ENCODE measurements around the gene DUSP14. TPM values are rescaled to one million over a fixed set of nuclear protein-coding genes. Genes with fewer than 3 reads are reported as not detected.

The DUSP14 gene
- total RNA-seq, 1 donor from 2014 or later, result 17.3 TPM

DNA sequence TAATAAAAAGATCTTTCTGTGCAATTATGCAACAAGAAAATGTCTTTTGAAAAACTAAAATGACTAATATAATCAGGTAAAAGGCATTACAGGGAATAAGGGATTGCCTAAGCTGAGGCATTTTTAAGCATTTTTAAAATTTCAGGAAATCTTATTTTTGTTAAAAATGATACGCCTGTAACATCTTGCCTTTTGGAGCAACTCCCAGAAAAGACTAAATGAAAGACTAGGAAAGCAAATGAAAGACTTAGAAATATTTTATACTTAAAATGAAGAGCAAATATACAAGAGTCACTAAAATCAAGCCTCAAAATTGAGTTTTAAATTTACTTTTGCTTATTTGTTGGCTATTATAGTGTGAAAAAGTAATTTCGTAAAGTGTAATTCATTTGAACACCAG is 55.8 kb downstream of the DUSP14 start:
- no peak overlapping the region for H2AFZ ChIP-seq (replicated peaks)
- H3K9ac ChIP-seq, result no peak overlapping the region
- TF ChIP-seq EZH2 (IDR thresholded peaks at IDR 0.05) (no peak), EZH2phosphoT487 (IDR thresholded peaks at IDR 0.05) (no peak)
- TF ChIP-seq, protein P1, sequence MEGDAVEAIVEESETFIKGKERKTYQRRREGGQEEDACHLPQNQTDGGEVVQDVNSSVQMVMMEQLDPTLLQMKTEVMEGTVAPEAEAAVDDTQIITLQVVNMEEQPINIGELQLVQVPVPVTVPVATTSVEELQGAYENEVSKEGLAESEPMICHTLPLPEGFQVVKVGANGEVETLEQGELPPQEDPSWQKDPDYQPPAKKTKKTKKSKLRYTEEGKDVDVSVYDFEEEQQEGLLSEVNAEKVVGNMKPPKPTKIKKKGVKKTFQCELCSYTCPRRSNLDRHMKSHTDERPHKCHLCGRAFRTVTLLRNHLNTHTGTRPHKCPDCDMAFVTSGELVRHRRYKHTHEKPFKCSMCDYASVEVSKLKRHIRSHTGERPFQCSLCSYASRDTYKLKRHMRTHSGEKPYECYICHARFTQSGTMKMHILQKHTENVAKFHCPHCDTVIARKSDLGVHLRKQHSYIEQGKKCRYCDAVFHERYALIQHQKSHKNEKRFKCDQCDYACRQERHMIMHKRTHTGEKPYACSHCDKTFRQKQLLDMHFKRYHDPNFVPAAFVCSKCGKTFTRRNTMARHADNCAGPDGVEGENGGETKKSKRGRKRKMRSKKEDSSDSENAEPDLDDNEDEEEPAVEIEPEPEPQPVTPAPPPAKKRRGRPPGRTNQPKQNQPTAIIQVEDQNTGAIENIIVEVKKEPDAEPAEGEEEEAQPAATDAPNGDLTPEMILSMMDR (IDR thresholded peaks at IDR 0.05), result no peak
- Mint-ChIP-seq H3K27ac (no peak overlapping the region), H3K4me1 (peaks cover 18% of the 10 kb centered on the region), H3K4me3 (no peak overlapping the region), H3K36me3 (peaks cover 18% of the 10 kb centered on the region), H3K9me3 (no peaks in the 10 kb centered on the region), H3K27me3 (ENCODE audit: insufficient read depth, low read depth) (peaks cover 2% of the 10 kb centered on the region)
- H3K9me3 ChIP-seq (ENCODE audit: low read depth), result no peaks in the 10 kb centered on the region
- peaks cover 7% of the 10 kb centered on the region for H3K79me2 ChIP-seq (ENCODE audit: low read depth)
- H3K4me1 ChIP-seq, result peaks cover 37% of the 10 kb centered on the region
- H3K27ac ChIP-seq, result no peak overlapping the region
- no peak overlapping the region for H3K4me2 ChIP-seq
- peaks cover 24% of the 10 kb centered on the region for H3F3A ChIP-seq (ENCODE audit: low read depth)
- peaks cover 60% of the 10 kb centered on the region for H4K20me1 ChIP-seq (ENCODE audit: low read depth)
- no peak overlapping the region for H3K4me3 ChIP-seq
- no peak for DNase-seq (ENCODE audit: low spot score)
- no peaks in the 10 kb centered on the region for H3K36me3 ChIP-seq
- H3K27me3 ChIP-seq, result no peaks in the 10 kb centered on the region

- H3K27ac Mint-ChIP-seq, result no peak overlapping the region
- H3K4me1 ChIP-seq, result peaks cover 32% of the 10 kb centered on the region
- no peak overlapping the region for H3K27ac ChIP-seq
- peaks cover 18% of the 10 kb centered on the region for H3F3A ChIP-seq (ENCODE audit: low read depth)
- H3K79me2 ChIP-seq (ENCODE audit: low read depth), result peaks cover 7% of the 10 kb centered on the region
- peaks cover 15% of the 10 kb centered on the region for H3K4me1 Mint-ChIP-seq
- peaks cover 53% of the 10 kb centered on the region for H4K20me1 ChIP-seq (ENCODE audit: low read depth)
- H2AFZ ChIP-seq (replicated peaks), result no peak overlapping the region
- TF ChIP-seq, protein P1 (IDR thresholded peaks at IDR 0.05), result no peak
- TF ChIP-seq EZH2 (IDR thresholded peaks at IDR 0.05) (no peak), EZH2phosphoT487 (IDR thresholded peaks at IDR 0.05) (no peak)
- DNase-seq (ENCODE audit: low spot score), result no peak
- H3K36me3 Mint-ChIP-seq, result peaks cover 13% of the 10 kb centered on the region
- H3K4me3 Mint-ChIP-seq, result no peak overlapping the region
- no peaks in the 10 kb centered on the region for H3K9me3 Mint-ChIP-seq
- H3K9ac ChIP-seq, result no peak overlapping the region
- peaks cover 2% of the 10 kb centered on the region for H3K27me3 Mint-ChIP-seq (ENCODE audit: insufficient read depth, low read depth)
- H3K4me2 ChIP-seq, result no peak overlapping the region
- no peaks in the 10 kb centered on the region for H3K9me3 ChIP-seq (ENCODE audit: low read depth)
- H3K4me3 ChIP-seq, result no peak overlapping the region
- no peaks in the 10 kb centered on the region for H3K27me3 ChIP-seq
- no peaks in the 10 kb centered on the region for H3K36me3 ChIP-seq
Measured at GRCh38 chr17:37546302-37546701, 56.6 kb downstream of the DUSP14 start.

GRCh38 chr17:37547986-37548385 is 58.3 kb downstream of the DUSP14 start:
- no peak overlapping the region for H3K27ac Mint-ChIP-seq
- H3K4me1 Mint-ChIP-seq, result peaks cover 3% of the 10 kb centered on the region
- H3K27me3 Mint-ChIP-seq (ENCODE audit: insufficient read depth, low read depth), result no peaks in the 10 kb centered on the region
- Histone ChIP-seq H3K27me3 (no peaks in the 10 kb centered on the region), H3F3A (ENCODE audit: low read depth) (peaks cover 1% of the 10 kb centered on the region), H3K4me3 (no peak overlapping the region), H3K4me1 (peaks cover 15% of the 10 kb centered on the region), H2AFZ (replicated peaks) (no peak overlapping the region), H3K9me3 (ENCODE audit: low read depth) (no peaks in the 10 kb centered on the region), H4K20me1 (ENCODE audit: low read depth) (peaks cover 39% of the 10 kb centered on the region), H3K36me3 (no peaks in the 10 kb centered on the region), H3K79me2 (ENCODE audit: low read depth) (peaks cover 7% of the 10 kb centered on the region), H3K27ac (no peak overlapping the region), H3K4me2 (no peak overlapping the region), H3K9ac (no peak overlapping the region)
- no peak overlapping the region for H3K4me3 Mint-ChIP-seq
- H3K36me3 Mint-ChIP-seq, result peaks cover 10% of the 10 kb centered on the region
- no peaks in the 10 kb centered on the region for H3K9me3 Mint-ChIP-seq
- DNase-seq (ENCODE audit: low spot score), result no peak
- TF ChIP-seq EZH2 (IDR thresholded peaks at IDR 0.05), result no peak
- no peak for TF ChIP-seq EZH2phosphoT487 (IDR thresholded peaks at IDR 0.05)
- TF ChIP-seq, protein P1 (IDR thresholded peaks at IDR 0.05), result no peak
